ENCODE data around the gene OR6C70.
"Not testable (repeated sequence)": the region's sequence is repeated elsewhere in the genome, so short reads cannot be mapped to it uniquely, and the experiment has no call there.

The OR6C70 gene

DNA sequence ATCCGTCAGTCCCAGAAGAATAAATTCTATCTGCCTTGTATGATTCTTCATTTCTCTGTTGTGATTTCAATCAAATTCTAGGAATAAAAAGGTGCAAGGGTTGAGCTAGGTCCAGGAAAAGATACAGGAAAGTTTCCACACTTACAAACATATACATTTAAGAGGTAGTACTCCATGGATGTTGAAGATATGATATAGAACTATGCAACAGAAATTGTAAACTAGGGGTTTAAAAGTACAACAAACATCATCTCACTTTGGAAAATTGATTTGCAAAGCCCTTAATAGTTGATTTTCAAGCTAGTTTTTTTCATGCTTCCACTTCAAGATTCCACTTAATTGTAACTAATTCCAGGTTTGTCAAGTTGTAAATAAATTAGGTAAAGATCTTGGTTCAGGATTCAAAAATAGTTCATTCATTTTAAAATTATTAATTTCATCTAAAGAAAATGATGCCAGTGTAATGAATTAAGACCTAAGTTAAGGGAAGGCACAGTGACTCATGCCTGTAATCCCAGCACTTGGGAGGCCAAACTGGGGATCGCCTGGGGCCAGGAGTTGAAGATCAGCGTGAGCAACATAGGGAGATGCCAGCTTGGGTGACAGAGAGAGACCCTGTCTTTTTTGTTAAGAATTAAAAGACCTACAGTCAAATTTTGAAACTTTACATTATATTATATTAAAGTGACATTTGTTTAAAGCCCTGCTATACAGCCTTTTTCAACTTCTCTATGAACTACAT lies at the start of gene OR6C70:
TSS of gene OR6C70 (minus strand) at position 51 of the 742 bp plus-strand sequence. CDS start at position 51, 0 bp downstream.
- no peak for DNase-seq
- in situ Hi-C loops (cut with HindIII; ENCODE audit: low pct_ligation_motif_present, low pct_unique_long_range_greater_than_20kb, low sequenced_read_pairs) = no loop called here

- DNase-seq = no peak
- in situ Hi-C loops (cut with HindIII; ENCODE audit: low pct_ligation_motif_present, low pct_unique_long_range_greater_than_20kb, low sequenced_read_pairs) = no loop called here
These were observed 46.5 kb upstream of the OR6C70 start for GRCh38 chr12:55516391-55516790.

GRCh38 chr12:55515696-55516095 lies 45.8 kb upstream of the OR6C70 start:
- no peak for DNase-seq
- in situ Hi-C loops (cut with HindIII; ENCODE audit: low pct_ligation_motif_present, low pct_unique_long_range_greater_than_20kb, low sequenced_read_pairs) = no loop called here

DNA sequence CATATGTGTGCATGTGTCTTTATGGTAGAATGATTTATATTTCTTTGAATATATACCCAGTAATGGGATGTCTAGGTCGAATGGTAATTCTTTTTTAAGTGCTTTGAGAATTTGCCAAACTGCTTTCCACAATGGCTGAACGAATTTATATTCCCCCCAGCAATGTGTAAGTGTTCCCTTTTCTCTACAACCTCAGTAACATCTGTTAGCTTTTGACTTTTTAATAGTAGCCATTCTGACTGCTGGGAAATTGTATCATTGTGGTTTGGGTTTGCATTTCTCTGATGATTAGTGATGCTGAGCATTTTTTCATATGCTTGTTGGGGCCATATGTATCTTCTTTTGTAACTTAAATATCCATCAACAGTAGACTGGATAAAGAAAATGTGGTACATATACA lies 31.7 kb upstream of the OR6C70 start:
- in situ Hi-C loops (cut with HindIII; ENCODE audit: low pct_ligation_motif_present, low pct_unique_long_range_greater_than_20kb, low sequenced_read_pairs) = no loop called here

GRCh38 chr12:55499810-55500252 lies 29.9 kb upstream of the OR6C70 start:
- in situ Hi-C loops (cut with HindIII; ENCODE audit: low pct_ligation_motif_present, low pct_unique_long_range_greater_than_20kb, low sequenced_read_pairs) = no loop called here
- no peak for DNase-seq

More for the DNA sequence above, 31.7 kb upstream of the OR6C70 start:
- DNase-seq = no peak

- in situ Hi-C loops (cut with HindIII; ENCODE audit: low pct_ligation_motif_present, low pct_unique_long_range_greater_than_20kb, low sequenced_read_pairs) = no loop called here
- no peak for DNase-seq
These were observed 29.3 kb upstream of the OR6C70 start for GRCh38 chr12:55499231-55499630.

GRCh38 chr12:55495490-55495889 lies 25.6 kb upstream of the OR6C70 start:
- no peak for DNase-seq
- in situ Hi-C loops (cut with HindIII; ENCODE audit: low pct_ligation_motif_present, low pct_unique_long_range_greater_than_20kb, low sequenced_read_pairs) = no loop called here

DNA sequence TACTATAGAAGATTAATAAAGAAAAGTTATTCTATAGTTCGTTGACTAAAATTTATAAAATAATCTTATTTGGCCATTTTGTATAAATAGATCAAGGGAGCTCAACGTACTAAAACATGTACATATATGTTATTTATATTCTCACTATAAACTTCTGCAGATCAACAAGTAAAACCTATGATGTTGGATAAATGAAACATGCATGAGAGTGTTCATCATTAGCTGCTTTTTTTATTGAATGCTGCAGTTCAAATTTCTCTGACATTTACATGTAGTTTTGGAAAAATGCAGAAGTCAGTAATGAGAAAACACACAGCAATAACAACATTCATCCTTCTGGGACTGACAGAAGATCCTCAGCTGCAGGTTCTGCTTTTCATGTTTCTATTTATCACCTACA lies 22.1 kb upstream of the OR6C70 start, which contains the start of gene OR6C68:
TSS of gene OR6C68 (plus strand) at position 301 of the 400 bp plus-strand sequence. CDS start at position 301, 0 bp downstream.
- DNase-seq = no peak

DNA sequence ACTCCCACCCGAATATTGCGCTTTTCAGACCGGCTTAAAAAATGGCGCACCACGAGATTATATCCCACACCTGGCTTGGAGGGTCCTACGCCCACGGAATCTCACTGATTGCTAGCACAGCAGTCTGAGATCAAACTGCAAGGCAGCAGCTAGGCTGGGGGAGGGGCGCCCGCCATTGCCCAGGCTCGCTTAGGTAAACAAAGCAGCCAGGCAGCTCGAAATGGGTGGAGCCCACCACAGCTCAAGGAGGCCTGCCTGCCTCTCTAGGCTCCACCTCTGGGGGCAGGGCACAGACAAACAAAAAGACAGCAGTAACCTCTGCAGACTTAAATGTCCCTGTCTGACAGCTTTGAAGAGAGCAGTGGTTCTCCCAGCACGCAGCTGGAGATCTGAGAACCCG lies 14.3 kb upstream of the OR6C70 start:
- DNase-seq; in situ Hi-C loops (cut with HindIII; ENCODE audit: low pct_ligation_motif_present, low pct_unique_long_range_greater_than_20kb, low sequenced_read_pairs): not testable (repeated sequence)

More for the DNA sequence above, 22.1 kb upstream of the OR6C70 start, which contains the start of gene OR6C68:
- in situ Hi-C loops (cut with HindIII; ENCODE audit: low pct_ligation_motif_present, low pct_unique_long_range_greater_than_20kb, low sequenced_read_pairs) = no loop called here

GRCh38 chr12:55479136-55479535 lies 9.2 kb upstream of the OR6C70 start:
- DNase-seq; in situ Hi-C loops (cut with HindIII; ENCODE audit: low pct_ligation_motif_present, low pct_unique_long_range_greater_than_20kb, low sequenced_read_pairs): not testable (repeated sequence)

GRCh38 chr12:55472264-55472663 lies 2.3 kb upstream of the OR6C70 start:
- in situ Hi-C loops (cut with HindIII; ENCODE audit: low pct_ligation_motif_present, low pct_unique_long_range_greater_than_20kb, low sequenced_read_pairs) = no loop called here
- no peak for DNase-seq

- DNase-seq = no peak
- in situ Hi-C loops (cut with HindIII; ENCODE audit: low pct_ligation_motif_present, low pct_unique_long_range_greater_than_20kb, low sequenced_read_pairs) = no loop called here
These were observed 647 bp downstream of the OR6C70 start for GRCh38 chr12:55469291-55469690.

GRCh38 chr12:55467836-55468235 lies 2.1 kb downstream of the OR6C70 start:
- in situ Hi-C loops (cut with HindIII; ENCODE audit: low pct_ligation_motif_present, low pct_unique_long_range_greater_than_20kb, low sequenced_read_pairs) = no loop called here
- no peak for DNase-seq

DNA sequence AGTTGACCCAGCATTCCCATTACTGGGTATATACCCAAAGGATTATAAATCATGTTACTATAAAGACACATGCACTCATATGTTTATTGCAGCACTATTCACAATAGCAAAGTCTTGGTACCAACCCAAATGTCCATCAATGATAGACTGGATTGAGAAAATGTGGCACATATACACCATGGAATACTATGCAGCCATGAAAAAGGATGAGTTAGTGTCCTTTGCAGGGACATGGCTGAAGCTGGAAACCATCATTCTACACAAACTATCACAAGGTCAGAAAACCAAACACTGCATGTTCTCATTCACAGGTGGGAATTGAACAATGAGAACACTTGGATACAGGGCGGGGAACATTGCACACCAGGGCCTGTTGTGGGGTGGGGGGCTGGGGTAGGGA lies 5.0 kb downstream of the OR6C70 start:
- DNase-seq; in situ Hi-C loops (cut with HindIII; ENCODE audit: low pct_ligation_motif_present, low pct_unique_long_range_greater_than_20kb, low sequenced_read_pairs): not testable (repeated sequence)

- DNase-seq = no peak
- in situ Hi-C loops (cut with HindIII; ENCODE audit: low pct_ligation_motif_present, low pct_unique_long_range_greater_than_20kb, low sequenced_read_pairs) = no loop called here
These were observed 21.1 kb downstream of the OR6C70 start for GRCh38 chr12:55448825-55449224.

- in situ Hi-C loops (cut with HindIII; ENCODE audit: low pct_ligation_motif_present, low pct_unique_long_range_greater_than_20kb, low sequenced_read_pairs) = no loop called here
- DNase-seq = no peak
These were observed 23.6 kb downstream of the OR6C70 start for GRCh38 chr12:55446326-55446725.

GRCh38 chr12:55445357-55445756 lies 24.6 kb downstream of the OR6C70 start:
- in situ Hi-C loops (cut with HindIII; ENCODE audit: low pct_ligation_motif_present, low pct_unique_long_range_greater_than_20kb, low sequenced_read_pairs) = no loop called here
- DNase-seq = no peak

DNA sequence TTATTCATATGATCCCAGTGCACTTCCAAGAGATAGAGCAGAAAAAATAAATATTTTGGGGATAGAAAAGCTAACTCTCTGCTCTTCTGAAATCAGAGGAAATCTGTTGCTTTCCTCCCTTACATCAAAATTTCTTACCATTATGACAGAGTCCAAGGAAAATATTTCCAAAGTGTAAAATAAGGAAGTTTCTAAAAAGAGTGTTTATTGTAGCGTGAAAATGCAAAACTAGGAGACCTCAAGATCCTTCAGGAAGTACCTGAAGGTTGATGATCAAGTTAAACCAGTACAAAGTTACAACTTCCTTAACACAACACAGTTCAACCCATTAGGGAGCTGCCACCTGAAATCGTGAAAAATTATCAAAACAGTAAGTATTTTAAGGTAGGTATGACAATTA lies 26.2 kb downstream of the OR6C70 start, which contains the start of gene OR6C2:
TSS of gene OR6C2 (plus strand) at position 301 of the 400 bp plus-strand sequence. CDS start 8,138 bp downstream, outside the sequence.
- in situ Hi-C loops (cut with HindIII; ENCODE audit: low pct_ligation_motif_present, low pct_unique_long_range_greater_than_20kb, low sequenced_read_pairs) = no loop called here
- DNase-seq = no peak

- DNase-seq; in situ Hi-C loops (cut with HindIII; ENCODE audit: low pct_ligation_motif_present, low pct_unique_long_range_greater_than_20kb, low sequenced_read_pairs): not testable (repeated sequence)
These were observed 28.7 kb downstream of the OR6C70 start for GRCh38 chr12:55441233-55441632.

All from ACHN (cell line).